GM12872 (cell line): Measurements from ENCODE around the gene OR11L1.

Experiments
- TF ChIP-seq, protein P1 (sequence below): IDR thresholded peaks from 3 replicates; pipeline ENCODE4 v1.5.1; 2011; ENCODE audit warnings: low read depth, mild to moderate bottlenecking, low read length, moderate library complexity; ENCODE audit not compliant: insufficient read depth

OR11L1 gene, protein sequence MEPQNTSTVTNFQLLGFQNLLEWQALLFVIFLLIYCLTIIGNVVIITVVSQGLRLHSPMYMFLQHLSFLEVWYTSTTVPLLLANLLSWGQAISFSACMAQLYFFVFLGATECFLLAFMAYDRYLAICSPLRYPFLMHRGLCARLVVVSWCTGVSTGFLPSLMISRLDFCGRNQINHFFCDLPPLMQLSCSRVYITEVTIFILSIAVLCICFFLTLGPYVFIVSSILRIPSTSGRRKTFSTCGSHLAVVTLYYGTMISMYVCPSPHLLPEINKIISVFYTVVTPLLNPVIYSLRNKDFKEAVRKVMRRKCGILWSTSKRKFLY

DNA sequence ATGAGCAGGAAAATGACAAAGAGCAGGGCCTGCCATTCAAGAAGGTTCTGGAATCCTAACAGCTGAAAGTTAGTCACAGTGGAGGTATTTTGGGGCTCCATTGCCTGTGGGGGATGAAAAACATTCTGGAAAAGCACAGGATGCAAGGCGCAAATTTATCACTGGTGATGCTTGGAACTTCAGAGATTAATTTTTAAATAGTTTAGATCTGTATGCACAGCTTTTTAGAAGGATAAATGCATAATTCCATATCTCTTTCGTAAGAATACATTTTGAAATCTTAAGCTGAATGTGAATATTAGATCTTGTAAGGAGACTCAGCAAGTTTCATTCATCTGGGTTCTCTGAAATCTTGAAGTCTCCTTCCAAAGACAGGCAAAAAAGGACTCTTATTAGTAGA lies at the start of gene OR11L1:
TSS of gene OR11L1 (minus strand) at position 101 of the 400 bp plus-strand sequence. CDS start at position 101, 0 bp downstream.
- TF ChIP-seq, protein P1, sequence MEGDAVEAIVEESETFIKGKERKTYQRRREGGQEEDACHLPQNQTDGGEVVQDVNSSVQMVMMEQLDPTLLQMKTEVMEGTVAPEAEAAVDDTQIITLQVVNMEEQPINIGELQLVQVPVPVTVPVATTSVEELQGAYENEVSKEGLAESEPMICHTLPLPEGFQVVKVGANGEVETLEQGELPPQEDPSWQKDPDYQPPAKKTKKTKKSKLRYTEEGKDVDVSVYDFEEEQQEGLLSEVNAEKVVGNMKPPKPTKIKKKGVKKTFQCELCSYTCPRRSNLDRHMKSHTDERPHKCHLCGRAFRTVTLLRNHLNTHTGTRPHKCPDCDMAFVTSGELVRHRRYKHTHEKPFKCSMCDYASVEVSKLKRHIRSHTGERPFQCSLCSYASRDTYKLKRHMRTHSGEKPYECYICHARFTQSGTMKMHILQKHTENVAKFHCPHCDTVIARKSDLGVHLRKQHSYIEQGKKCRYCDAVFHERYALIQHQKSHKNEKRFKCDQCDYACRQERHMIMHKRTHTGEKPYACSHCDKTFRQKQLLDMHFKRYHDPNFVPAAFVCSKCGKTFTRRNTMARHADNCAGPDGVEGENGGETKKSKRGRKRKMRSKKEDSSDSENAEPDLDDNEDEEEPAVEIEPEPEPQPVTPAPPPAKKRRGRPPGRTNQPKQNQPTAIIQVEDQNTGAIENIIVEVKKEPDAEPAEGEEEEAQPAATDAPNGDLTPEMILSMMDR, result no peak

DNA sequence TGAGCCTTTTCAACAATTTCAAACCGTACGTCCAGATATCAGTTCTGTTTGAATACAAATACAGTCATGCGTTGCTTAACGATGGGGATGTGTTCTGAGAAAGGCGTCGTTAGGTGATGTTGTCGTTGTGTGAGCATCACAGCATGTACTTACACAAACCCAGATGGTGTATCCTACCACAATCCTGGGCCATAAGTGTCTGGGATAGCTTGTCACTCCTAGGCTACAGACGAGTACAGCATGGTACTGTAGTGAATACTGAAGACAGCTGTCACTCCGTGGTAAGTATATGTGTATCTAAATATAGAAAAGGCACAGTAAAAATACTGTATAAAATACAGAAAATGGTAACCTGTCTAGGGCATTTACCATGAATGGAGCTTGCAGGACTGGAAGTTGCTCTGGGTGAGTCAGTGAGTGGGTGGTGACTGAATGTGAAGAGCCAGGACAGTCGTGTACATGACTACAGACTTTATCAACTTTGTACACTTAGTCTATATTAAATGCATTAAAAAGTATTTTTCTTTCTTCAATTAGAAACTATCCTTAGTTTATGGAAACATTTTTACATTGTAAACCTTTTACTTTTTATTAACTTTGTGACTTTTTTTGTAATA lies 43.2 kb upstream of the OR11L1 start:
- TF ChIP-seq, protein P1, result no peak

DNA sequence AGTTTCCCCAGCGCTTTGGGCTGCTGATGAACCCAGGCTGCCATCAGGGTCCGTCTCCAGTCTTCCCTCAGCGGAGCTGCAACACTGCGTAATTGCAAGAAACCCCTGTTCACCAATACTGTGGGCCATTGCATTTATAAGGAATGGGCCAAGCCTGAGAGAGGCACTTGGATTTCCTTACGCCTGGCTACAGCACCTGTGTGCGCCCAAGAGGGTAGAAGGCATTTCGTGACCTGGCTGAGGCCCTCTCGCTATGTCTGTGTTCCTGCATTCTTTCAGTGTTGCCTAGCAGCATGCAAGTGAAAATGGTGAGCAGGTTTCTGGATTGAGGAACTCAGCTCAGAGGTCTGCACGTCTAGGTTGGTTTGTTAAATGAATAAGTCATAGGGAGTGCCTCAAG lies 41.6 kb upstream of the OR11L1 start:
- TF ChIP-seq, protein P1, result no peak

DNA sequence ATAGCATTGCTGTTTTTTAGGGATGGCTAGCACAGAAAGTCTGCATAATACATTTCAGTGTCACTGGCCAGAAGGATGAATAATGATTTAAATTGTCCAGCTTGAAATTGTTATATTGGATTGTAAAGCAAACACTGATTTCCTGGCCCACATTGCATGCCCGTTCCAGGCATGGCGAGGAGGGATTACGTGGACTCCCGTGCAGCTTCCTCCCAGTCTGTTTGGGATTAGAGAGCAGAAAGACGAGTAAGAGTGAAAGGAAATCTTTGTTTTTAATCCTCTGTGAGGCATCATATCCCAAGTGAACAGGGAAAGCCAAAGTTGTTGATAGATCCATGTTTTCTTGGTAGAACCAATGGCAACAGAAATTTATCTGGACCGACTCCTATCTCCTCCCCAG lies 23.7 kb upstream of the OR11L1 start:
- TF ChIP-seq, protein P1, result no peak

DNA sequence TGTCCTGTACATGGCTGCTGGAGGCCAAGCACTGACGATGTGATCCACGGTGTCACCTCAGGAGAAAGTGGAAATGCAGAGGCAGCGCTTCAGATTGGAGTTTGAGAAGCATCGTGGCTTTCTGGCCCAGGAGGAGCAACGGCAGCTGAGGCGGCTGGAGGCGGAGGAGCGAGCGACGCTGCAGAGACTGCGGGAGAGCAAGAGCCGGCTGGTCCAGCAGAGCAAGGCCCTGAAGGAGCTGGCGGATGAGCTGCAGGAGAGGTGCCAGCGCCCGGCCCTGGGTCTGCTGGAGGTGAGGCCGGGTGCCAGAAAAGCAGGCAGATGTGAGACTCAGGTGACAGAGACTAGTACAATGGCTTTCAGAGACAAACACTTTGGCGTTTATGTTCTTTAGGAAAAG lies 22.9 kb upstream of the OR11L1 start:
- TF ChIP-seq, protein P1, result no peak

DNA sequence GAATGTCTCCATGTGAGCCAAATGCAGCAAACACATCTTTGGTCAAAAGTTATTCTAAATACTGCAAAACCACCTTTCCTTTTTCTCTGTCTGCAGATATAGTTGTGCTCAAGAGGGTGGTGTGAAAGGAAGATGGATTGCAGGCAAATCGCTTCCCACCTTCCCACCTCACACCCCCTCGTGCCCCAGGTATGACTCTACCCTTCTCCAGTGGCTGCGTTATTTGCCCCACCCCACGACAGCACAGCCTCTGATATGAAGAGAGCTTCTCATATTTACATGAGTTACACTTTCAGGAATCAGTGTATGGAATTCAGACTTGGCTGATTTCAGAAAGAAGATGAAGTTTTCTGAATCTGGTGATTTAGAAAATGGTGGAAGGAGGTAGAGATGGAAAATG lies 21.1 kb upstream of the OR11L1 start:
- TF ChIP-seq, protein P1, result no peak

DNA sequence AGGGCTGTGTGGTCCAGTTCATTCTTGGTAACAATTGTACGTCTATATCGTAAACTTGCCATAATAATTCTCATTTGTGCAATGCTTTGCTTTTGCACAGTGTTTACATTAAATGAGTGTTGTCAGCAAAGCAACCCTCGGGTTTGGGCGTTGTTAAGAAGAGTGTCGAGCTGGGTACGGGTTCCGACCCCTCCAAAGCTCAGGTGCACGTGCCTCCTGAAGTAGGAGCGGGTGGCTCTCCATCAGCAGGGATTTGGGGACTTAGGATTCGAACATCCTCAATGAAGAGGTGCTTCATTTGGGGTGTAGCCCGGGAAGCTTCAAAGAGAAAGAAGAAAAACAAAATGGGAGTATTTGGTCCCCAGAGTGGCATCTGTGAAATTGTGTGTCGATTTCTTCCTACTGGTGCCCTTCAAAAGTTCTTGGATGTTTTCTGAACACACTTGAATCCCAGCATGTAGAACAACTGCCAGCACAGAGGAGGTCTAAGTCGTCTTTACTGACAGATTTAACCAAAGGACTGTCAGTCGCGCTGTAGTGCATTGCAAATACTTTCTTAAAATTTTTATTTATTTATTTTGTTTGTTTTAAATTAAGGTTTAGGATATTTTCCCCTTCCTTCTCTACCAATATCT lies 16.4 kb upstream of the OR11L1 start:
- TF ChIP-seq, protein P1, result no peak
